ENCODE results near the gene PLB1.

Gene PLB1

DNA sequence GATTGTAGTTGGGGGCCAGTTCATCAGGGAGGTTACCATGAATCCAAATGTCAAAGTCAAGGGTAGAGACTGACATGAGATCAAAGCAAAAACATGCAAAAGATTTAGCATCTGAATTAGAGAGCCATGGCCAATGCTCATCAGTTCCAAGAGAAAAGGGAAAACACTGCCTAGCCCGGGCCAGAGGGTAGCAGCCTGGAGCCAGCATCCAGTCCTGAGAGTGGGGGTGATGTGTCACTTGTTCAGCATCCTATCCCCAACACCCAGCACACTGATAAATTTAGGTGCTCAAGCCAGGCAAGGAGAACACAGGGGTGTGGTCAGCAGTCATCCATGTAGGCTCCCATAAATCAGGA lies 178.8 kb downstream of the PLB1 start:
- no peak for DNase-seq

DNA sequence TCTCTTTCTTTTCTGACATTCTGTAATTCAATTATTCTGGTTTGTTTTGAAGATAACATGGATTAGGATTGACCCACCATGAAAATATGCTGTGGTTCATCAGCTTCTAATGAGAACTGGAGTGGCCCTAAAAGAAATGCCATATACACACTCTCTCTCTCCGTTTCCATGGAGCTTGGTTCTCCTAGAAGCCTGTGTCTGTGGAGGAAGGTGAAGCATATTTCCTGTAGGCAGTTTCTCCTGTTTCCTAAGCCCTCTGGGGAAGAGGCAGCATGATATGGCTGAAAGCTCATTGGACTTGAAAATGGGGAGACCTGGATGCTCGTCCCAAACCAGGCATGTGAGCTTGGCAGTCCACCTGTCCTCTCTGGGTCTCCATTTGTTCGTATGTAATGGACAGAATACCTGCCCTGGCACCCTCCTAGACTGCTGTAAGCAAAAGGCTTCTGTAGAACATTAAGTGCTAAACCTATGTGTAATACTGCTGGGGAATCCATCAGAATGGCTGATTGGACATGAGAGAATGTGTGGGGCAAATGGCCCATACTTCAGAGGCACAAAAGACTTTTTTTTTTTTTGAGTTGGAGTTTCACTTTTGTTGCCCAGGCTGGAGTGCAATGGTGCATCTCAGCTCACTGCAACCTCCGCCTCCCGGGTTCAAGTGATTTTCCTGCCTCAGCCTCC lies 180.4 kb downstream of the PLB1 start:
- no peak for DNase-seq

DNA sequence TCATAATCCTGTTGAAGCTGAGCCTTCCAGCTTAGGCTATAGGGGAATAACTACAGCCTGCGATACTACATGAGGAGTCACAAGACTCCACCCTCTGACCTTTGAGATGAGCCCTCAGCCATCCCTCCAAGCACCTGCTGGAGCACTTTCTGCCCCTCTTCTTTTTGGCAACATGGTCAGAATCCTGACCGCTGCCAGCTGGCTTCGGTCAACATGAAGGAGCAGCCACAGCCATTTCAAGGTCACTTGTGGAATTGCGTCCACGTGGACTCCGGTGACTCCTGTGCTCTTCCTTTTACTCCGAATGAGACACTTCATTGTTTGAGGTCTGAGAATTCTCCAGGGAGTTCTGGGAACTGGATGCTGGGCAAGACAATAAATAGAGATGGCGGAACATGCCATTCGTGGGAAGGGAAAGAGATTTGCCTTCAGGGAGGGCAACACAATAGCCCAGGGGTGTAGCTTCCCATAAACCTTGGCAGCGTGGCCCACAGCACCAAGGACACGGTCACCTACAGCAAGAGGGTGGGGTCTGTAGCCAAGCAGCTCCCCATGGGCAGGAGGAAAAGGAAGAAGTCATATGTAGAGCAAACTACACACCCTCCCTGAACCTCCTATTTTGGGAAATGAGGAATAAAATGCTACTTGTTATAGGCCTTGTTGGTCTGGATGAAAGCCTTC lies 182.5 kb downstream of the PLB1 start:
- no peak for DNase-seq

DNA sequence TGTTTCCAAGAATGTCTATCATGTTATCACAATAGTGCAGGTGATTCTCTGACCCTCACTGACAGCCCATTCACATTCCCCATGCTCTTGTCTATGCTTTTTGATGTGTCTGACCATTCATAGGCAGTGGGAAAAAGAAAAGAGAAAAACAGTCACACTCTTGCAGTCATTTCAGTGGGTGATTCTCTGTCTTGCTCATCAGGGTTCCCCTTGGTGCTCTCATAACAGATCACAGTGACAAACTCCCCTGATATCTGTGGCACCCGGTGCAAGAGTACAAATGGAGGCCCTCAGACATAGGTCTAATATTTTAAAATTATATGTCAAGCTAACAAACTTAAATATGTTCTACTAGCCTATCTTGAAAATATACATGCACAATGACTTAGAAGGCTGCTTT lies 183.1 kb downstream of the PLB1 start:
- no peak for DNase-seq

DNA sequence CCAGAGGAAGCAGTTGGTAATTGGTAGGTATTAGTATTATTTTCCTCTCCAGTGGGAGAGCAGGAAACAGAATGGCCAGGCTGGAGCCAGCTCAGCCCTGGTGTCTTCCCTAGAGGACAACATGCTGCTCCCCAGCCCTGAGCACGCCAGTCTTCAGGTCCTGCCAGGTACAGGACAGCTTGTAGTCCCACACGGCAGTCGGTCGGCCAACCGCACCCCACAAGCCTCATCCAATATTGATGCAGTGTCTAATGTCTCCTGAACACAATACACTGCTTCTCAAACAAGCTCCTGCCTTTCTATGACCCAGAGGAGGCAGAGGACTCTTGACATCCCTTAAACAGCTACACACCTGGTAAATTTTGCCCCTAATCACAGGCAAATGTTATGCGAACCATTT lies 184.8 kb downstream of the PLB1 start:
- DNase-seq = no peak

DNA sequence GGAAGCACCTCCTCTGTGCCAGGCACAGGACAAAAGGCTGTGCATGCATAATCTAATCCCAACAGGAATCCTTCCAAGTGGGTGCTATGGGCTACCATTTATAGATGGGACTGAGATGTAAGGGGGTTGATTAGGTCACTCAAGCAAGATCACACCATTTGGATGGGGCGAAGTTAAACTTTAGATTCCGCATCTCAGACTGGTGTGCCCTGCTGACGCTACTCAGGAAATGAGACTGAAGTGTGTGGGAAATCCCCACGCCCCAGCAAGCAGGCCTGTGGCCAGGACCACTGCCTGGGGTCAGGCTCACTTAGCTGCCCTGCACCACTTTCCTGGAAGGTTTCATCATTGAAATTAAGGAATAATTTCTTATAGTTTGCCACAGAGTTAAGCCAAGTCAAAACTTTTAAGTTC lies 185.3 kb downstream of the PLB1 start:
- DNase-seq = no peak

DNA sequence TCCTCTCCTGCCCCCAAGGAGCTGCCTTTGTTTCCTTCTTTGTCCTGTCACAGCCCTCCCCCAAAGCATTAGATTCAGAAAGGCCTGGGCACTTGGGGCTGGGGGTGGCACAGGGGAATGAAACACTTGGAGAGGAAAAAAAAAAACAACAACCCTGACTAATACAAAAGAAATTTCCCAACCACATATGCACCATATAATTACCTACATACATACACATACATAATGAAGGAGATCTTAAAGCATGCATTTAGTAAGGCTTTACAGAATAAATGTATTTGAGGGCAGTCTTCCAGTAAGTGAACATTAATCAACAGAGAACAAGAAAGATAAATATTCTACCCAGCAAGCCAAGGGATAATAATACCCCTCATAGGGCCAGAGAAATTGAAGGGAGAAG lies 185.7 kb downstream of the PLB1 start:
- DNase-seq = no peak

DNA sequence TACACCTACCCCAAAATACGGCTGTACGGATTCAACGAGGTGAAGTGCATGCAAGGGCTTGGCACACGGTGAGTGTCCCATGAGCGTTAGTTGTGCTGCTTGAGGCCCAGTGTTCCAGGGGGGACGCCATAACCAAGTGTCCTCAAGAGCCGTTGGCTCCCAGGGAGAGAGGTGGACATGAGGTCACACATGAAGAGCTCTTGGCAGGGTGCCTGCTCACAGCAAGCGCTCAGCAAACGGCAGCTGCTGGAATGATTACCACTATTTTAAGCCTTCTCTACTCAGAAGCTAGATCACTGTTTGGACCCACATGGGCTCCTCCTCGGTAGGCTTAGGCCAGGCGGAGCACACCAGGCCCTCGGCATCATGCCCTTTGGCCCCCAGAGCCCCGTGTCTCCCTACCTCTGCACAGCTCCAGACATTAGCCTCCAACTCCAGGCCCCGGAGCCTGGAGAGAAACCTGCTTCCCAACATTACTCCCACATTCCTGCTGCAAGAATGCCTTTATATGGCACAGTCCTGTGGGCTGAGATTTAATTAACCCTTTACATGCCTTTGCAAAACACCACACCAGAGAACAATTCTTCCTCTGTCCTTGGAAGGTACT lies 187.3 kb downstream of the PLB1 start:
- peak; percentile 19 for DNase-seq

DNA sequence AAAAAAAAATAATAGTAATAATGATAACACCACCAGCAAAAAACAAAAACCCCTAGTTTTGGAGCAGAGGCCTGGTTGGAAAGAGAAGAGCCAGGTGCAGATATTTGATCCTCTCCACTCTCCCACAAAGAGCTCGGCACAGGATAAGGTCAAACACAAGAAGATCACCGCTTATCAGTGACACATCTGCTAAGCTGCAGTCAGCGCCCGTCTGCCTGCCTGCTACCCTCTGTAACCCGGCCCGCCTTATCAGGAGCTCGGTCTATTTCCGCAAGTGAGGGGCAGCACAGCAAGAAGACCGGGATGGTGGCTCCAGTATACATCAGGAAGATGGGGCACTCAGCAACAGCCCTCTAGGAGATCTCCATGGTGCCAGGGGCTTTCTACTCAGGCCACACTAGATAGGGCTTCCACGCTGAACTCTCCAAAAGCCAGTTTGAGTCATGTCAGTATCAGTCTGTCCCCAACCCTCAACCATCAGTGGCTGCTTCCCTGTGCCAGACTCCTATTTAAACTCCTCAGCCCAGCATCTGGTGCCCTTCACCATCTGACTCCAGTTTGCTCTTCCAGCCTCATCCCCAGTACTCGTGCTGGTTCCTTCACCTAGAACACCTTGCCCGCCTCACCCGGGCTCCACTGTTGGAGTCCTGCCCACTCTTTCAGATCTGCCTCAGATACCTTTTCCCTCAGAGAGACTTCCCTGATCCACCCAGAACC lies 188.4 kb downstream of the PLB1 start:
- no peak for DNase-seq

DNA sequence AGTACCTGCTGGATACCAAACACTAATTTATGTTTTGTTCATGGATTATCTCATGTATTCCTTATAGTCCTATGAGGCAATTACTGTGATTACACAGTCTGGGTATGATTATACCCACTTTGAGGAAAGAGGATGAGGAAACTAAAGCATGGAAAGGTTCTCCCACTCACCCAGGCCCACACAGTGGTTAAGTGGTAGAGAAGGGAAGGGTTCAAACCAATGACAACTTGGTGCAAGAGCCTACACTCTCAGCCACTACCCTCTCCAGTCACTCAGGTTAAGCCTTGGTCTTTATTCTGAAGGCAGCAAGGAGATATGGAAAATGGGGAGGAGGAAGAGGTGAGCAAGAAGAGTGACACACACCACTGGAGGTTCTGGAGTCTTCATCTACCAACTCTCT lies 191.3 kb downstream of the PLB1 start:
- DNase-seq = no peak

DNA sequence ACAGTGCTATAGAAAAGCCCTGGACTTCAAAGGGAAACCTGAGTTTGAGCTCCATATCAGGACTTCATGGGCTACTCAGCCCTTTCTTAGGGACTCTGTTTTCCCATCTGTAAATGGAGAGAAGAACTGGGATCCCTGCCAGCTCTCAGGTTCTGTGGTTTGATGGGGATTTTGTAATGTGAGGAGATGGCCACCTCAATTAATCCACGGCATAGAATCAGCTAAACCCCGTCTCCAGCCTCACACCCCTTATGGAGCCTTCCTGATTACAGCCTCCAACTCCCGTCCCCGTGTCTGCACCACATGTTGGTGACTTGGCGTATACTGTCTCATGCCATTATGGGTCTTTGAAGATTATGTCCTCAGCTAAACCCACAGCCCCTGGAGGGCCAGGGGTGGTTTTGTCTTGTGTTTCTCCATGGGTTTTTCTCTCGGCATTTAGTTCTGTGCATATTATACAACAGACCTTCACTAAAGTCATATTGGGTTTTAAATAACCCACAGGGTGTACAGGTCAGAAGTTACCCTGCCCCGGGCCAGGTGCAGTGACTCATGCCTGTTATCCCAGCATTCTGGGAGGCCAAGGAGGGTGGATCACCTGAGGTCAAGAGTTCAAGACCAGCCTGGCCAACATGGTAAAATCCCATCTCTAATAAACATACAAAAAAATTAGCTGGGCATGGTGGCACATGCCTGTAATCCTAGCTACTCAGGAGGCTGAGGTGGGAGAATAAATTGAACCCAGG lies 192.0 kb downstream of the PLB1 start:
- no peak for DNase-seq

DNA sequence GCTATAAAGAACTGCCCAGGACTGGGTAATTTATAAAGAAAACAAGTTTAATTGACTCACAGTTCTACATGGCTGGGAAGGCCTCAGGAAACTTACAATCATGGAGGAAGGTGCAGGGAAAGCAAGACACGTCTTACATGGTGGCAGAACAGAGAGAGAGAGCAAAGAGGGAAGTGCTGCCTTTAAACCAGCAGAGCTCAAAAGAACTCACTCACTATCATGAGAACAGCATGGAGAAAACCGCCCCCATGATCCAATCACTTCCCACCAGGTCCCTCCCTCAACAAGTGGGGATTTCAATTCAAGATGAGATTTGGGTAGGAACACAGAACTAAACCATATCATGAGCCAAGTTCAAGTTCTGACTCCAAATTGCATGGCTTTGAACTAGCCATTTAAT lies 193.0 kb downstream of the PLB1 start:
- no peak for DNase-seq

DNA sequence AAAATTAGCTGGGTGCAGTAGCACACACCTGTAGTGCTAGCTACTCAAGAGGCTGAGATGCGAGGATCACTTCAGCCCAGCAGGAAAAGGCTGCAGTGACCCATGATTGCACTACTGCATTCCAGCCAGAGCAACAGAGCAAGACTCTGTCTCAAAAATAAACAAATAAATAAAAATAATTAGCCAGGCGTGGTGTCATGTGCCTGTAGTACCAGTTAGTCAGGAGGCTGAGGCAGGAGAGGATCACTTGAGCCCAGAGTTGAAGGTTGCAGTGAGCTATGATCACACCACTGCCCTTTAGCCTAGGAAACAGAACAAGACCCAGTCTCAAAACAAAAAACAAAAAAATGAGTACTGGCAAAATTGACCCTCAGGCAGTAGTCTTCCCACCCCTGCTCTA lies 193.9 kb downstream of the PLB1 start:
- no peak for DNase-seq

DNA sequence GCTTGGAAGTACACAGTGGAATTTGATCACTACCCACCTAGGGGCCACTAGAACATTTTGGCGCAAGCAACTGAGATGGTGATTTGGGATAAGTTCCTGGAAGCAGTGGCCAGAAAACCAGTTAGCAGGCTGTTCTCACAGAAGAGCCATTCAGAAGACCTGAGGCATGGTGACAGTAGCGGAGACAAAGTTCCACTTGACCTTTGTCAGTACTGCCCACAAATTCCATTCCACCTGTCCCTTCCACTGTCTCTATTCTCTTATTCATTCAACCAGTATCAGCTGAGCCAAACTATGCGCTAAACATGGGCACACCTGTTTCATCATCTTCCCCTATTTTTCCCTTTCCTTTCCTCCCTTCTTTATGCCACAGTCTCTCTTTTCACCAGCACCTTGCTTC lies 196.6 kb downstream of the PLB1 start:
- DNase-seq = no peak

DNA sequence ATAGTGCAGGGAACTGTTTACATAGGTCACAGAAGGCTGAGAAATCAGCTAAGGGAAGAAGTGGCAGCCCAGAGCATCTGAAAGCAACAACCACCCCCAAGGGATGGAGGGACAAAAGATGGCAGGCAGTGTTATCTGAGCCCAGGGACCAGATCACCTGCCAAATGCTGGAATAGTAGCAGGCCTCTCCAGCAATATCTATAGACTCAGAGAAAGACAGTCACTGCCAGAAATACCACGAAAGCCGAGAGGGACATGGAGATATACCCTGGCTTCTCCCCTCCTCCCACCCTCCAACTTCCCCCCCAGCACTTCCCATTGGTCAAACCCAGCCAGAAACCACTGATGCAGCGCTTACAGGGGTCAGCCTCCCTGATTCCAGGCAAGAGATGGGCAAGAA lies 197.4 kb downstream of the PLB1 start:
- DNase-seq = no peak
